NCI-H146 treated with DMSO at 0.1 percent for 48 hours (cell line): ENCODE data around the gene ADGRB3.
"Not testable (repeated sequence)": the region's sequence is repeated elsewhere in the genome, so short reads cannot be mapped to it uniquely, and the experiment has no call there.

ENCODE experiments used
- DNase-seq: peaks from one replicate; lab custom pipeline; 2025; ENCODE audit not compliant: unreplicated experiment; lab: John Stamatoyannopoulos, UW

ADGRB3 gene

DNA sequence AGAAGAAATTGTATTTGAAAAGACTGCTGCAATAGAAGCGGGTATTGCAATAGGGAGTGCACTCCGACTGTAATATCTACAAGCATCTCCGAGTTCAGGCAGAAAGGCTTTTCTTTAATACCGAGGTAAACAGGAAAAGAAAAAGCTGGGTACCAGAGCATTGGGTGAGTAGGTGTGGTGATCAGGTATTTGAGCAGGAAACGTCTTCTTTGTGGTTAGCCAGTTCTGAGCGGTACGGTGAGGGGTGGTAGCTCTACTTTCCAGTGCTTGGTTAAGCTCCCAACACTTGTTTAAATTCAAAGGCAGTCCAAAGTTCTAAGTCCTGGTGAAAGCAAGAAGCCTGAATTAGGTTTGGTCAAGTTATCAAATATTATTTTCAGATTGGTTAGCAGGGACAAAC lies 757.7 kb downstream of the ADGRB3 start:
- DNase-seq, result no peak

DNA sequence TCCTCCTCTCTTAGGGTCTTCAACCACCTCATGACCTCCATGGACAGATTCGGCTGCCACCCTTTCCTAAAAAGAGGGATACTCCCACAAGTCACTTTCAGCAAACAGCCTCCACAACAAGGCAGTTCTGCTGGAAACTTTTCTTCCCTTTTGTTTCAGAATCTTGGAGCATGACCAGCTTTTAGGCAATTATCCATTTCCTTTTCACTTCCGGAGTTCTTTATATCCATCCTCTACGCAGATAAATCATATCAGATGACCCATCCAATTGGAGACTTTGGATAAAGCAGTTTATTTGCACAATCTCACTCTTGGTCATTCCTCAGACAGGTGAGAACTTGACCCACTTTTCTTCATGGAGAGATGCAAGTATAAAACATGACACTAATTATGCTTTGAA lies 763.2 kb downstream of the ADGRB3 start:
- no peak for DNase-seq

DNA sequence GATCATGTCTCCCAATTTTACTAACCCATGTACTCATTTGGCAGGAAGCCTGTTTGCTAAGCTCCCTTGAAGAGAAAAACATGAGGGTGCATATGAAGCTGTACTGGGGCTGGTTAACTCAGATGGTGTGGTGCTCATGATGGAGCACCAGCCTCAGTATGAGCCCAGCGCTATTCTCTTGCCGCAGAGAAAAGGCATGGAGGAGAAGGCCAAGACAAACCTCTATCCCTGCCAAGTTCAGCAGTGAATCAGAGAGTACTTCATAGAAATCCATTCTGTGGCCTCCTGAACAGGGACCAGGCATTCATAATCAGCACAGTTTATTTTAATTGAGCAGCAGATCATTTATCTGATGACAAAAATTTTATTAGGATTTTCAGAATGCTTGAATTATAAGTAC lies 763.6 kb downstream of the ADGRB3 start:
- DNase-seq, result no peak

GRCh38 chr6:69408886-69409285 lies 773.8 kb downstream of the ADGRB3 start:
- no peak for DNase-seq

DNA sequence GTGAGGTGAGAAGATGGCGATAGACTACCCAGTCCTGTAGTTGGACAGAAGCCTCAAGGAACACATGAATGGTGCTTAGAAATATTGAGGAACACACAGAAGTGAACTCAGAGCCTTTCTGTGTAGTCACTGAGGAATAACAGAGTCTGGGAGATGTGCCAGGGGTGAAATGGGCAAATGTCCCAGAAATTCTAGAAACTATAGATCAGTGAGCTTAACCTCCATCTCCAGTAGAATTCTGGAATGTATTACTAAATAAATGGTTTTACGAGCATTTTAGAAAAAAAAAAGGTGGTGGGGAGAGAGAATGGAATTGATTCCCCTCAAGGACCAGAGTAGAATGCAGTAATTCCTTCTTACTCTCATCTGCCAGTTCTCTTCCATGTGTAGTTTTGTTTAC lies 781.7 kb downstream of the ADGRB3 start:
- DNase-seq, result no peak

- DNase-seq, result no peak
These were observed 786.2 kb downstream of the ADGRB3 start for GRCh38 chr6:69421269-69421668.

DNA sequence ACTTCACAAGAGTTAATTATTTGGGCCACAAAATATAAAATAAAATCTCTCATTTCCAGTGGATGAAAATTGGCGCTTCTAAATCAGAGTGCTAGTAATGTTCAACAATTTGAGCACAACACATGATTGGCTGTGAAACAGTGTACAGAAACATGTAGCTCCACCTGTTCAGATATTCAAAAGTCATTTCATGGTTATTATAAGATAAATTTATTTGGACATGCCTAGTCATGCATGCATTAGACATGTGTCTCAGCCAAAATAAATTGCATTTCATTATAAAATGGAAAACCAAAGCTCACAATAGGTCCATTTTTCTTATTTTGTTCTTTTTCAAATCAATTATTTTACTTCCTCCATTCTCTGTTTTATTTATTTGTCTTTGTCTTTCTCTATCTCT lies 786.9 kb downstream of the ADGRB3 start:
- DNase-seq, result no peak

- no peak for DNase-seq
These were observed 787.4 kb downstream of the ADGRB3 start for GRCh38 chr6:69422475-69422874.

GRCh38 chr6:69423785-69424184 lies 788.7 kb downstream of the ADGRB3 start:
- DNase-seq, result no peak

DNA sequence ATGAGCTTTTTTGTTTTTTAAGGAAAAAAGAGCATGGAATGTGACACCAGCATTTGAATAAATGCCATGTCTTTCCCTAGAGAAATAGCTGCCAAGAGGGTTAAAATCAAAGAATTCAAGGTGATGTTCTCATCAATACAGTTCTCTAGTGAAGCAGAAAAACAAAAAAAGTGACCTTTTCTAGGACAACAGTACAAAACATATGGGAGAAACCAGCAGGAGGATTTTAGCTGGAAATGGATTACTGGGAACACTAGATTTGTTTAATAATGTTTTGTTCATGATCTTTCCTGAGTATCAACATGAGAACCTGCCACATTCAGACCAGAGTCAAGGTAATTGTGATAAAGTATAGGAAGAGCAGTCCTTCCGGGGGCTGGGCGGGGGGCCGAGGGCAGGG lies 789.5 kb downstream of the ADGRB3 start:
- DNase-seq, result no peak

- DNase-seq, result no peak
These were observed 792.8 kb downstream of the ADGRB3 start for GRCh38 chr6:69427882-69428281.

- DNase-seq, result not testable (repeated sequence)
These were observed 797.1 kb downstream of the ADGRB3 start for GRCh38 chr6:69432168-69432567.

DNA sequence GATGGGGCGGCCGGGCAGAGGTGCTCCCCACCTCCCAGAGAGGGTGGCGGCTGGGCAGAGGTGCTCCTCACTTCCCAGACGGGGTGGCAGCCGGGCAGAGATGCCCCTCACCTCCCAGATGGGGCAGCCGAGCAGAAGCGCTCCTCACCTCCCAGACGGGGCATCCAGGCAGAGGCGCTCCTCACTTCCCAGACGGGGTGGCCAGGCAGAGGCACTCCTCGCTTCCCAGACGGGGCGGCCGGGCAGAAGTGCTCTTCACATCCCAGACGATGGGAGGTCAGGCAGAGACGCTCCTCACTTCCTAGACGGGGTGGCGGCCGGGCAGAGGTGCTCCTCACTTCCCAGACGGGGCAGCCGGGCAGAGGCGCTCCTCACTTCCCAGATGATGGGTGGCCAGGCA lies 798.0 kb downstream of the ADGRB3 start:
- DNase-seq, result not testable (repeated sequence)

GRCh38 chr6:69438113-69438512 lies 803.0 kb downstream of the ADGRB3 start:
- no peak for DNase-seq
